GM18951 (cell line): ENCODE measurements around the gene CORO1A.

Experiments used
- in situ Hi-C: fragments of 300-500 bp; cut with MboI; formaldehyde crosslinking; loops from one replicate; pipeline ENCODE4 v1.12.0; 2022; ENCODE audit warnings: low sequenced_read_pairs, mixed read lengths, inconsistent platforms; ENCODE audit not compliant: unreplicated experiment

Gene CORO1A

GRCh38 chr16:30209032-30209431 is 25.6 kb downstream of the CORO1A start:
- in situ Hi-C loops = loop anchor here (25.0 kb wide), 1 partner anchor 203 kb away; the partner anchor contains the start of gene ZNF771

- in situ Hi-C loops = loop anchor here (25.0 kb wide), 1 partner anchor 201 kb away; the partner anchor contains the start of gene ZNF771
Measured at GRCh38 chr16:30211414-30211813, 28.0 kb downstream of the CORO1A start.

- in situ Hi-C loops = loop anchor here (25.0 kb wide), 1 partner anchor 195 kb away; the partner anchor contains the start of gene ZNF771
Measured at GRCh38 chr16:30217082-30217481, 33.7 kb downstream of the CORO1A start.
